Astrocyte (in vitro differentiated cells and primary cell): Measurements from ENCODE around the gene FGD5.

Experiments used
- EZH2 ChIP-seq: IDR thresholded peaks from 2 replicates; pipeline ENCODE4 v1.6.1; 2012; ENCODE audit warnings: mild to moderate bottlenecking, low read length, inconsistent platforms; ENCODE audit not compliant: insufficient read depth
- TF ChIP-seq, protein P1 (sequence below): IDR thresholded peaks from 2 replicates; pipeline ENCODE4 v1.5.1; 2011; ENCODE audit warnings: low read depth, mild to moderate bottlenecking, inconsistent platforms, low read length, moderate library complexity; ENCODE audit not compliant: insufficient read depth

DNA sequence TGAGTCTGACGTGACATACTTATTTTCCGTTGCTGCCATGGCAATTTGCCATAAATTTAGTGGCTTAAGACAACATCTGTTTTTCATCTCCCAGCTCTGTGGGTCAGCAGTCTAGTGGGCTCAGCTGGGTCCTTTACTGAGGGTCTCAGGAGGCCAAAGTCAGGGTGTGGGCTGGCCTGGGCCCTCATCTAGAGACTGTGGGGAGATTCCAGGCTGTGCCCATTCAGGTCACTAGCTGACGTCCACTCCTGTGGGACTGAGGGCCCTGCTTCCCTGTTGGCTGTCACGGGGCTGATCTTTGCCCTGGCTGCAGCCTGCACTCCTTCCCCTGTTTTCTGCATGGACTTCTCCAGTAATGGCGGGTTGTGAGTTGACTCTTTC is 19.1 kb downstream of the FGD5 start:
- TF ChIP-seq EZH2 = no peak
- TF ChIP-seq, protein P1, sequence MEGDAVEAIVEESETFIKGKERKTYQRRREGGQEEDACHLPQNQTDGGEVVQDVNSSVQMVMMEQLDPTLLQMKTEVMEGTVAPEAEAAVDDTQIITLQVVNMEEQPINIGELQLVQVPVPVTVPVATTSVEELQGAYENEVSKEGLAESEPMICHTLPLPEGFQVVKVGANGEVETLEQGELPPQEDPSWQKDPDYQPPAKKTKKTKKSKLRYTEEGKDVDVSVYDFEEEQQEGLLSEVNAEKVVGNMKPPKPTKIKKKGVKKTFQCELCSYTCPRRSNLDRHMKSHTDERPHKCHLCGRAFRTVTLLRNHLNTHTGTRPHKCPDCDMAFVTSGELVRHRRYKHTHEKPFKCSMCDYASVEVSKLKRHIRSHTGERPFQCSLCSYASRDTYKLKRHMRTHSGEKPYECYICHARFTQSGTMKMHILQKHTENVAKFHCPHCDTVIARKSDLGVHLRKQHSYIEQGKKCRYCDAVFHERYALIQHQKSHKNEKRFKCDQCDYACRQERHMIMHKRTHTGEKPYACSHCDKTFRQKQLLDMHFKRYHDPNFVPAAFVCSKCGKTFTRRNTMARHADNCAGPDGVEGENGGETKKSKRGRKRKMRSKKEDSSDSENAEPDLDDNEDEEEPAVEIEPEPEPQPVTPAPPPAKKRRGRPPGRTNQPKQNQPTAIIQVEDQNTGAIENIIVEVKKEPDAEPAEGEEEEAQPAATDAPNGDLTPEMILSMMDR = no peak
